Aorta (tissue), 5 donors: ENCODE results near the gene ZNF670. TPM values are rescaled to one million over a fixed set of nuclear protein-coding genes. Genes with fewer than 3 reads are reported as not detected.
A peak's percentile ranks its signal among the peaks of the same experiment; 100 is the strongest.
"Not testable (repeated sequence)": the region's sequence is repeated elsewhere in the genome, so short reads cannot be mapped to it uniquely, and the experiment has no call there.

Experiments
- ATAC-seq: fragments of 200-7000 bp; cut with Tn5 transposase; one replicate; pipeline ENCODE4 v1.9.1; 2022; ENCODE audit warnings: moderate library complexity; ENCODE audit not compliant: low FRiP score
- DNase-seq, 2 donors: peaks; one replicate each; pipeline ENCODE4 v3.0.0-alpha.2; 2020
- H3K27ac ChIP-seq, 2 donors: one replicate each; pipeline ENCODE4 v1.5.1; 2013; ENCODE audit warnings: low read length in 2 of 2, mild to moderate bottlenecking in 2 of 2, moderate library complexity in 2 of 2, control low read depth in 1 of 2, inconsistent platforms in 1 of 2, low read depth in 1 of 2
- H3K27me3 ChIP-seq, 2 donors: one replicate each; pipeline ENCODE4 v1.6.1; 2013; ENCODE audit warnings: control low read depth in 1 of 2, low read length in 1 of 2, mild to moderate bottlenecking in 1 of 2, moderate library complexity in 1 of 2; ENCODE audit not compliant: insufficient read depth in 2 of 2, control insufficient read depth in 1 of 2
- H3K36me3 ChIP-seq, 2 donors: one replicate each; pipeline ENCODE4 v1.6.1; 2013; ENCODE audit warnings: control low read depth in 1 of 2, low read length in 1 of 2, mild to moderate bottlenecking in 1 of 2; ENCODE audit not compliant: insufficient read depth in 2 of 2, control insufficient read depth in 1 of 2
- H3K4me1 ChIP-seq, 2 donors: one replicate each; pipeline ENCODE4 v1.6.1; 2013; ENCODE audit warnings: low read length in 2 of 2, control low read depth in 1 of 2, mild to moderate bottlenecking in 1 of 2, moderate library complexity in 1 of 2; ENCODE audit not compliant: insufficient read depth in 2 of 2, control insufficient read depth in 1 of 2
- H3K4me3 ChIP-seq, 2 donors: one replicate each; pipeline ENCODE4 v1.5.1; 2013; ENCODE audit warnings: low read length in 2 of 2, control low read depth in 1 of 2, mild to moderate bottlenecking in 1 of 2
- H3K9me3 ChIP-seq: one replicate; pipeline ENCODE4 v1.6.1; 2013; ENCODE audit warnings: mild to moderate bottlenecking, low read length; ENCODE audit not compliant: control insufficient read depth
- WGBS, 2 donors: extraction: QIAGEN DNeasy Blood & Tissue Kit; methylation state at CpG; one replicate each; pipeline ENCODE4 v1.1.7; 2013; 5-methylcytosine and 5-hydroxymethylcytosine counted together
- intact Hi-C, 2 donors: fragments of 100-400 bp; cut with DNase I; formaldehyde crosslinking; loops; one replicate each; pipeline versions ENCODE4 v1.14.2 to v1.15.0; 2022
- long read RNA-seq, 2 donors: library from polyadenylated mRNA; unstranded; transcript quantifications; one replicate each; pipeline ENCODE4 v2.0.0, GENCODE V29; 2020 to 2021
- polyA plus RNA-seq, 2 donors: library from polyadenylated mRNA; stranded (reverse); fragments of 200-250 nt; gene quantifications; one replicate each; pipeline ENCODE4 v1.2.3, GENCODE V29; 2013
- total RNA-seq, 2 donors: library from RNA; stranded (reverse); fragmentation: NEBNext Ultra II Directional; extraction: Animal tissue kit (Norgen Biotek cat#: 25700); gene quantifications; one replicate each; pipeline ENCODE4 v1.2.1, GENCODE V29; 2021
- donor health status: healthy with polysubstance abuse.
- donor health status: Bipolar disorder and iron deficiency.
- donor health status: DM: no; HTN: no; CAD: no.
- donor health status: DM: no; HTN: no; CAD: no.
- donor health status: DM: yes; HTN: yes; CAD: no.

ZNF670 gene
- total RNA-seq: 1 to 10 TPM; 2.9 to 4.1 TPM
- polyA plus RNA-seq: under 1 TPM; 0.88 to 0.90 TPM
- long read RNA-seq, donor 1, transcript ZNF670-201 (4 exons, 1,994 nt): major isoform, 12 of 25 reads
- long read RNA-seq, donor 1, partial matches to known transcripts: 1 of 25 reads
- long read RNA-seq, donor 1, other reads (novel, unspliced or antisense): 12 of 25 reads
- long read RNA-seq, donor 2, partial matches to known transcripts: 0 of 3 reads
- long read RNA-seq, donor 2, other reads (novel, unspliced or antisense): 0 of 3 reads

GRCh38 chr1:247078258-247079140 is at the start of gene ZNF670:
TSS of gene ZNF670 (minus strand) at chr1:247078811. CDS start at chr1:247078596, 215 bp downstream.
- no peaks in the 10 kb centered on the region for H3K36me3 ChIP-seq
- peak within 1 kb of the TSS; percentile 86 to 94 for H3K4me3 ChIP-seq
- ATAC-seq (peak; percentile 99), DNase-seq (peak; percentile 96 to 98)
- H3K9me3 ChIP-seq: no peaks in the 10 kb centered on the region
- 0 to 1% methylated on average over 53 to 57 of the region's 57 CpGs for WGBS, 2 donors
- H3K27ac ChIP-seq: peak within 1 kb of the TSS in 1 of 2 donors; percentile 50
- intact Hi-C loops: loop anchor here in 1 of 2 donors (1.0 to 10.0 kb wide), 2 partner anchors 26 to 144 kb away; partner anchors contain the start of genes AHCTF1 and ZNF669
- no peaks in the 10 kb centered on the region for H3K27me3 ChIP-seq
- no peaks in the 10 kb centered on the region for H3K4me1 ChIP-seq

DNA sequence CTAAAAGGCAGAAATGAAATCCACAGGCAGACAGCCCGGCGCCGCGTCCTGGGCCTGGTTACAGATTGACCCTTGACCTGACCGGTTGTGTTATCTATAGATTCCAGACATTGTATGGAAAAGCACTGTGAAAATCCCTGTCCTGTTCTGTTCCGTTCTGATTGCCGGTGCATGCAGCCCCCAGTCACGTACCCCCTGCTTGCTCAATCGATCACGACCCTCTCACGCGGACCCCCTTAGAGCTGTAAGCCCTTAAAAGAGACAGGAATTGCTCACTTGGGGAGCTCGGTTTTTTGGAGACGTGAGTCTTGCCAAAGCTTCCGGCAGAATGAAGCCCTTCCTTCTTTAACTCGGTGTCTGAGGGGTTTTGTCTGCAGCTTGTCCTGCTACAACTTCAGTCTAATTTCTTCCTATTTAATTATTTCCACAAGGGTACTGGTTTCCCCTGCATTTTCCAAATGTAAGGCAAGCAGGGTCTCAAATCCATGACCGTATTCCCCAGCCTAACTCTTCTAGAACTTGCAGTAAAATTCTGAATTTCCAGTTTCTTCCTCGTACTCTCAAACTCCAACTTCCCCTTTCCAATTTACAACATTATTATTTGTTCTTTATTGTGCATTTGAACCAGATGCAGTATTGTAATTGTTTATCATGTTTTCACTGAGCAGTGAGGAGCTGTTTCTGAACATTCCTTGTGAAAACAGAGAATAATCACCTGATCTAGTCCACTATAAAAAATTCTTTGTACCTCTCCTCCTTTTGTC is 49.1 kb upstream of the ZNF670 start:
- H3K27ac ChIP-seq, DNase-seq, H3K4me3 ChIP-seq, H3K36me3 ChIP-seq, H3K27me3 ChIP-seq, H3K9me3 ChIP-seq, intact Hi-C loops, ATAC-seq, H3K4me1 ChIP-seq: not testable (repeated sequence)
- WGBS, 2 donors: 70 to 92% methylated on average over 13 of the region's 18 CpGs

DNA sequence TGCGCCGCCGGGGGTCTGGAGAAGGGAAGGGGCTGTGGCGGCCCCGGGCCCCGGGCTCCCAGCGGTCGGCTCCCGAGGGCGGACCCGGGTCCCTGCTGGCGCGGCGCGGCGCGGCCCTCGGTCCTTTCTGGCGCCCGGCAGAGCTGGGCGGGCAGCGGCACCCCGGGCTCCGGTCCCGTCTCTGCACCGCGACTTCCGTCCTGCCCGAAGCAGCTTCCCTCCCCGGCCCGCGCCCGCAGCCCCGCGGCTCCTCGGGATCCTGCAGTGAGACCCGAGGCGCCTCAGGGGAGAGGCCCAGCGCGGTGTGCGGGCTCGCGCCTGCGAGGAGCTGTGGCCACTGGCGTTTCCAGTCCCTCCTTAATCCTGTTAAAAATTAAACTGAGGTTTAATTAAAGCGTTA is 48.0 kb upstream of the ZNF670 start:
- WGBS, 2 donors: no CpG with 5 or more reads among the region's 46 CpGs
- H3K4me1 ChIP-seq, intact Hi-C loops, H3K9me3 ChIP-seq, DNase-seq, H3K4me3 ChIP-seq, H3K27me3 ChIP-seq, H3K36me3 ChIP-seq, H3K27ac ChIP-seq: not testable (repeated sequence)
- peak; percentile 83 for ATAC-seq

DNA sequence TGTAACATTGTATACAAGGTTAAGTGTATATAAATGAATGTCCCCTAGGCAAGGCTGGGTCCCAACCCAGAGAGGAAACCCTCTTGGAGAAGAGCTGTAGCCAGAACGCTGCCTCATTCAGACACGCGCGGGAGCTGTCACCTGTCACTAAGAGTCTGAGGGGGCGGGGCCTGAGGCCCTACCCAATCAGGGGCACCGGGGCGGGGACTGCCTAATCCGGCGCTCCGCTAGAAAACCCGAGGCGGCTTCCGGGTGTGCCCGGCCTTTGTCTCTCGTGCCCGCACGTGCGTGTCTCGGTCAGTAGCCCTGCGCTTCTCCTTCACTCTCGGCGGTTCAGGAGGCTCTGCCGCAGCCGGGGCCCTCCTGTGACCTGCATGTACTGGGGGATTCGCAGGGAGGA is 47.6 kb upstream of the ZNF670 start:
- H3K9me3 ChIP-seq, DNase-seq, intact Hi-C loops, H3K4me3 ChIP-seq, H3K27me3 ChIP-seq, H3K4me1 ChIP-seq, H3K36me3 ChIP-seq, H3K27ac ChIP-seq: not testable (repeated sequence)
- ATAC-seq: peak; percentile 98
- WGBS, 2 donors: no CpG with 5 or more reads among the region's 25 CpGs

GRCh38 chr1:247121382-247121781 is 42.8 kb upstream of the ZNF670 start:
- H3K36me3 ChIP-seq: no peaks in the 10 kb centered on the region
- H3K27ac ChIP-seq: no peak overlapping the region
- no peaks in the 10 kb centered on the region for H3K4me1 ChIP-seq
- H3K27me3 ChIP-seq: no peaks in the 10 kb centered on the region
- no peaks in the 10 kb centered on the region for H3K9me3 ChIP-seq
- ATAC-seq: no peak
- no peak overlapping the region for H3K4me3 ChIP-seq
- no peak for DNase-seq
- WGBS, 2 donors: 71% methylated on average over 6 of the region's 6 CpGs
- intact Hi-C loops: no loop called here

DNA sequence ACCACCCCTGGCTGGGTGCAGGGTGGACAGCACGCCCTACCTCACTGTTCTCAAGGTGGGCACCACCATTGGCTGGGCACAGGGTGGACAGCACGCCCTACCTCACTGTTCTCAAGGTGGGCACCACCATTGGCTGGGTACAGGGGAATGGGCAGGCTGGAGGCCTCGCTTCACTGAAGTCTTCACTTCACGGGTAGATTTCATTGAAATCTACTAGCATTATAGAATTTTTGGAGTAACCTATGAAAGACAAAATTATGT is 41.7 kb upstream of the ZNF670 start:
- H3K27me3 ChIP-seq, H3K36me3 ChIP-seq, H3K9me3 ChIP-seq, intact Hi-C loops, DNase-seq, H3K4me3 ChIP-seq, H3K27ac ChIP-seq, ATAC-seq, H3K4me1 ChIP-seq: not testable (repeated sequence)
- WGBS, 2 donors: 76 to 98% methylated on average over 4 of the region's 4 CpGs

DNA sequence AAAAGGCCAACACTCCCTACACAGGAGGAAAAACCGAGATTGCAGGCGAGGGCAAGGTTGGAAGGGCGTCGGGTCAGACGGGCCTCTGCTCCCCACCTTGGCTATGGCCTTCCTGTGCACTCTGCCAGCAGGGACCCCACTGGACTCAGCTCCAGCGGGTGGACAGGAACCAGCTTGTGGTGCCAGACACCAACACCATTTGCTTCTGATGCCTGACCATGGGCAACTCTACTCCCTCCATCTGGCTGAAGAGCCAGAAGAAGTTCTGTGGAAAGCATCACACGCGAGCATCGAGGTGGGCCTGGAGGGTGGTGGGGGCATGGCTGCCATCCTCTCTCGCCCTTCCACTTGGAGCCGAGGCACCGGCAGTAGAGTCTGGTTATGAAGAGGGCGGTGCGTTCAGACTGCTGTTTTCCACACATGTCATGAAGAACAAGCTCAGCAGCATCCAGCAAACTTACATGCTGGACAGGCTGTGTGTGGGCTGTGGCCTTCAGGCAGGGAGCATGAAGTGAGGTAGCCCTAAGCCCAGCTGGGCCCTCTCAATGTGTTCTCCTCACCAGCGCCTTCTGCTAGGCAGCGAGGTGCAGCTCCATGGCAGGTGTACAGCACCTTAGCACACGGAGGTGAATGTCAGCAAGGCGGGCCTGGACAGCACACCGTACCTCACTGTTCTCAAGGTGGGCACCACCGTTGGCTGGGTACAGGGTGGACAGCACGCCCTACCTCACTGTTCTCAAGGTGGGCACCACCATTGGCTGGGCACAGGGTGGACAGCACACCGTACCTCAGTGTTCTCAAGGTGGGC is 41.2 kb upstream of the ZNF670 start:
- Histone ChIP-seq H3K27ac (no peak overlapping the region), H3K27me3 (no peaks in the 10 kb centered on the region), H3K4me3 (no peak overlapping the region), H3K4me1 (no peaks in the 10 kb centered on the region), H3K9me3 (no peaks in the 10 kb centered on the region), H3K36me3 (no peaks in the 10 kb centered on the region)
- DNase-seq (no peak), ATAC-seq (no peak)
- 93 to 94% methylated on average over 22 of the region's 22 CpGs for WGBS, 2 donors
- intact Hi-C loops: no loop called here

- no peaks in the 10 kb centered on the region for H3K36me3 ChIP-seq
- no peak overlapping the region for H3K4me3 ChIP-seq
- no peak overlapping the region for H3K27ac ChIP-seq
- no peak for DNase-seq
- peak; percentile 52 for ATAC-seq
- 65 to 75% methylated on average over 8 to 11 of the region's 11 CpGs for WGBS, 2 donors
- H3K4me1 ChIP-seq: no peaks in the 10 kb centered on the region
- no peaks in the 10 kb centered on the region for H3K9me3 ChIP-seq
- H3K27me3 ChIP-seq: no peaks in the 10 kb centered on the region
- intact Hi-C loops: no loop called here
Measured at GRCh38 chr1:247118946-247119446, 40.4 kb upstream of the ZNF670 start.
